ENCODE data around the gene QSOX1. TPM values are rescaled to one million over a fixed set of nuclear protein-coding genes. Genes with fewer than 3 reads are reported as not detected.

Gene QSOX1
- total RNA-seq, 4 donors from 2014 or later, result 65.9 to 124 (median 93.7) TPM

DNA sequence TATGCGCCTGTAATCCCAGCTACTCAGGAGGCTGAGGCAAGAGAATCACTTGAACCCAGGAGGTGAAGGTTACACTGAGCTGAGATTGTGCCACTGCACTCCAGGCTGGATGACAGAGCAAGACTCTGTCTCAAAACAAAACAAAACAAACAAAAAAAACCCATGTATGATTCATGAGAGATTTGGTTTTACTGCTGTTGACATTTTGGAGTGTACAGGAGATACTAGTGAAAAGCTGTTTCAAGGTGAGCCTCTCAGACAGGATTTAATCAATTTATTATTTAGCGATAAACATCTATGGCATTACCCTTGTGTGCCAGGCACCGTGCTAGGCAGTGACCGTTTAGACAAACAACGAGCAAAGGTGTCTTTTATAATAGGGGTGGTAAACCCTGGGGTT is 91.9 kb downstream of the QSOX1 start:
- intact Hi-C loops (cut with DNase I; ENCODE audit: low total_unique reads) (no loop called here), in situ Hi-C loops (cut with MboI; ENCODE audit: low sequenced_read_pairs in 4 of 4) (loop anchor here in 1 of 4 donors (10.0 kb wide), 1 partner anchor 228 kb away; no protein-coding TSS in a partner anchor)
- DNase-seq, result no peak

GRCh38 chr1:180247061-180247460 is 92.4 kb downstream of the QSOX1 start:
- peaks cover 0 to 9% (median 5%) of the 10 kb centered on the region in 3 donors for H3K27me3 ChIP-seq
- in situ Hi-C loops (cut with MboI; ENCODE audit: low sequenced_read_pairs in 4 of 4), result loop anchor here in 1 of 4 donors (10.0 kb wide), 1 partner anchor 228 kb away; no protein-coding TSS in a partner anchor
- ATAC-seq, result no peak

More for the DNA sequence above, 91.9 kb downstream of the QSOX1 start:
- Histone ChIP-seq H3K9me3 (no peaks in the 10 kb centered on the region), H3K4me1 (no peaks in the 10 kb centered on the region), H3K27ac (no peak overlapping the region), H3K27me3 (peaks cover 0 to 12% (median 8%) of the 10 kb centered on the region in 3 donors), H3K36me3 (no peaks in the 10 kb centered on the region), H3K4me3 (no peak overlapping the region)
- ATAC-seq, result no peak
- TF ChIP-seq POLR2A (IDR thresholded peaks at IDR 0.05), result no peak
- TF ChIP-seq, protein P1, sequence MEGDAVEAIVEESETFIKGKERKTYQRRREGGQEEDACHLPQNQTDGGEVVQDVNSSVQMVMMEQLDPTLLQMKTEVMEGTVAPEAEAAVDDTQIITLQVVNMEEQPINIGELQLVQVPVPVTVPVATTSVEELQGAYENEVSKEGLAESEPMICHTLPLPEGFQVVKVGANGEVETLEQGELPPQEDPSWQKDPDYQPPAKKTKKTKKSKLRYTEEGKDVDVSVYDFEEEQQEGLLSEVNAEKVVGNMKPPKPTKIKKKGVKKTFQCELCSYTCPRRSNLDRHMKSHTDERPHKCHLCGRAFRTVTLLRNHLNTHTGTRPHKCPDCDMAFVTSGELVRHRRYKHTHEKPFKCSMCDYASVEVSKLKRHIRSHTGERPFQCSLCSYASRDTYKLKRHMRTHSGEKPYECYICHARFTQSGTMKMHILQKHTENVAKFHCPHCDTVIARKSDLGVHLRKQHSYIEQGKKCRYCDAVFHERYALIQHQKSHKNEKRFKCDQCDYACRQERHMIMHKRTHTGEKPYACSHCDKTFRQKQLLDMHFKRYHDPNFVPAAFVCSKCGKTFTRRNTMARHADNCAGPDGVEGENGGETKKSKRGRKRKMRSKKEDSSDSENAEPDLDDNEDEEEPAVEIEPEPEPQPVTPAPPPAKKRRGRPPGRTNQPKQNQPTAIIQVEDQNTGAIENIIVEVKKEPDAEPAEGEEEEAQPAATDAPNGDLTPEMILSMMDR (IDR thresholded peaks at IDR 0.05 in 4 of 5, conservative IDR thresholded peaks at IDR 0.05 in 1 of 5), result no peak

GRCh38 chr1:180247580-180247979 is 92.9 kb downstream of the QSOX1 start:
- DNase-seq, result no peak
- in situ Hi-C loops (cut with MboI; ENCODE audit: low sequenced_read_pairs in 4 of 4), result loop anchor here in 1 of 4 donors (10.0 kb wide), 1 partner anchor 227 kb away; no protein-coding TSS in a partner anchor
- no peaks in the 10 kb centered on the region for H3K9me3 ChIP-seq
- intact Hi-C loops (cut with DNase I; ENCODE audit: low total_unique reads), result no loop called here
- TF ChIP-seq, protein P1 (IDR thresholded peaks at IDR 0.05 in 4 of 5, conservative IDR thresholded peaks at IDR 0.05 in 1 of 5), result no peak
- no peak for TF ChIP-seq POLR2A (IDR thresholded peaks at IDR 0.05)
- no peaks in the 10 kb centered on the region for H3K36me3 ChIP-seq
- H3K4me3 ChIP-seq, result no peak overlapping the region
- no peak for ATAC-seq
- no peaks in the 10 kb centered on the region for H3K4me1 ChIP-seq
- H3K27ac ChIP-seq, result no peak overlapping the region
- peaks cover 0 to 5% (median 3%) of the 10 kb centered on the region in 3 donors for H3K27me3 ChIP-seq

More at GRCh38 chr1:180247061-180247460, 92.4 kb downstream of the QSOX1 start:
- intact Hi-C loops (cut with DNase I; ENCODE audit: low total_unique reads), result no loop called here
- Histone ChIP-seq H3K4me3 (no peak overlapping the region), H3K9me3 (no peaks in the 10 kb centered on the region), H3K4me1 (no peaks in the 10 kb centered on the region), H3K27ac (no peak overlapping the region), H3K36me3 (no peaks in the 10 kb centered on the region)
- DNase-seq, result no peak
- TF ChIP-seq POLR2A (IDR thresholded peaks at IDR 0.05), result no peak
- TF ChIP-seq, protein P1 (IDR thresholded peaks at IDR 0.05 in 4 of 5, conservative IDR thresholded peaks at IDR 0.05 in 1 of 5), result no peak

GRCh38 chr1:180248176-180248575 is 93.5 kb downstream of the QSOX1 start:
- ATAC-seq, result no peak
- H3K27ac ChIP-seq, result no peak overlapping the region
- no peaks in the 10 kb centered on the region for H3K9me3 ChIP-seq
- no peak overlapping the region for H3K4me3 ChIP-seq
- intact Hi-C loops (cut with DNase I; ENCODE audit: low total_unique reads), result no loop called here
- H3K27me3 ChIP-seq, result peaks cover 0 to 2% (median 0%) of the 10 kb centered on the region in 3 donors
- H3K4me1 ChIP-seq, result no peaks in the 10 kb centered on the region
- no peak for TF ChIP-seq POLR2A (IDR thresholded peaks at IDR 0.05)
- TF ChIP-seq, protein P1 (IDR thresholded peaks at IDR 0.05 in 4 of 5, conservative IDR thresholded peaks at IDR 0.05 in 1 of 5), result no peak
- in situ Hi-C loops (cut with MboI; ENCODE audit: low sequenced_read_pairs in 4 of 4), result loop anchor here in 1 of 4 donors (10.0 kb wide), 1 partner anchor 227 kb away; no protein-coding TSS in a partner anchor
- no peaks in the 10 kb centered on the region for H3K36me3 ChIP-seq
- DNase-seq, result no peak
